IPS-20b (cell line): Measurements from ENCODE around the gene TRIM61.
"Not testable (repeated sequence)": the region's sequence is repeated elsewhere in the genome, so short reads cannot be mapped to it uniquely, and the experiment has no call there.

Experiments
- H3K27ac ChIP-seq: one replicate; pipeline ENCODE4 v1.5.1; 2013; ENCODE audit warnings: low read length
- H3K27me3 ChIP-seq: 2 replicates; pipeline ENCODE4 v1.6.1; 2013; ENCODE audit warnings: mild to moderate bottlenecking, low read length, inconsistent platforms; ENCODE audit not compliant: insufficient read depth
- H3K36me3 ChIP-seq: 2 replicates; pipeline ENCODE4 v1.6.1; 2013; ENCODE audit warnings: low read depth, mild to moderate bottlenecking, inconsistent platforms, low read length, moderate library complexity; ENCODE audit not compliant: insufficient read depth
- H3K4me1 ChIP-seq: 2 replicates; pipeline ENCODE4 v1.6.1; 2013; ENCODE audit warnings: mild to moderate bottlenecking, control low read depth, inconsistent platforms, low read length, moderate library complexity; ENCODE audit not compliant: insufficient read depth
- H3K4me3 ChIP-seq: 2 replicates; pipeline ENCODE4 v1.5.1; 2013; ENCODE audit warnings: mild to moderate bottlenecking, low read length, inconsistent platforms
- H3K9ac ChIP-seq: 2 replicates; pipeline ENCODE4 v1.6.1; 2013; ENCODE audit warnings: low read depth, mild to moderate bottlenecking, inconsistent platforms, low read length, moderate library complexity
- H3K9me3 ChIP-seq: 2 replicates; pipeline ENCODE4 v1.6.1; 2013; ENCODE audit warnings: mild to moderate bottlenecking, low read depth, low read length, inconsistent platforms; ENCODE audit not compliant: insufficient read depth

The TRIM61 gene

GRCh38 chr4:164977243-164978164 is at the start of gene TRIM61:
TRIM61 (minus strand) TSS chr4:164977657; CDS start chr4:164970002, 7,655 bp downstream.
- Histone ChIP-seq H3K27ac (no peak within 1 kb of the TSS), H3K27me3 (no peaks in the 10 kb centered on the region), H3K9ac (no peak within 1 kb of the TSS), H3K9me3 (no peaks in the 10 kb centered on the region), H3K4me3 (no peak within 1 kb of the TSS), H3K4me1 (no peaks in the 10 kb centered on the region), H3K36me3 (no peaks in the 10 kb centered on the region)

DNA sequence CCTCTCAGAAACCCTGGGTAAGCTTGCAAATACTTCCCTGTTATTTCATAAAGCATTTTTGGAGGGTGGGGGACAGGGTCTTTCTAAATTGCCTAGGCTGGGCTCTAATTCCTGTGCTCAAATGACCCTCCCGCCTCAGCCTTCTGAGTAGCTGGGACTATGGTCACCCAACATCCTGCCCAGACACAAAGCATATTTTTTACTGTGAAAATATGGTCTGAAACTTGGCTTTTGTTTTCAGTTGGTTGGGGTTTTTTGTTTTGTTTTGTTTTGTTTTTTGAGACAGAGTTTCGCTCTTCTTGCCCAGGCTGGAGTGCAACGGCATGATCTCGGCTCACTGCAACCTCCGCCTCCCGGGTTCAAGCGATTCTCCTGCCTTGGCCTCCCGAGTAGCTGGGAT is 48.3 kb upstream of the TRIM61 start:
- H3K27me3 ChIP-seq, H3K27ac ChIP-seq, H3K4me3 ChIP-seq, H3K36me3 ChIP-seq, H3K9me3 ChIP-seq, H3K9ac ChIP-seq, H3K4me1 ChIP-seq: not testable (repeated sequence)

GRCh38 chr4:165019995-165020394 is 42.5 kb upstream of the TRIM61 start:
- not testable (repeated sequence) for H3K9me3 ChIP-seq, H3K27me3 ChIP-seq, H3K4me1 ChIP-seq, H3K9ac ChIP-seq, H3K4me3 ChIP-seq, H3K27ac ChIP-seq, H3K36me3 ChIP-seq

- H3K27me3 ChIP-seq = no peaks in the 10 kb centered on the region
- no peak overlapping the region for H3K9ac ChIP-seq
- H3K27ac ChIP-seq = no peak overlapping the region
- no peaks in the 10 kb centered on the region for H3K9me3 ChIP-seq
- no peaks in the 10 kb centered on the region for H3K4me1 ChIP-seq
- no peaks in the 10 kb centered on the region for H3K36me3 ChIP-seq
- no peak overlapping the region for H3K4me3 ChIP-seq
Observed at GRCh38 chr4:165016971-165017370, 39.5 kb upstream of the TRIM61 start.

GRCh38 chr4:165013691-165014090 is 36.2 kb upstream of the TRIM61 start:
- no peak overlapping the region for H3K27ac ChIP-seq
- no peaks in the 10 kb centered on the region for H3K4me1 ChIP-seq
- H3K9me3 ChIP-seq = no peaks in the 10 kb centered on the region
- no peaks in the 10 kb centered on the region for H3K36me3 ChIP-seq
- H3K9ac ChIP-seq = no peak overlapping the region
- H3K4me3 ChIP-seq = no peak overlapping the region
- no peaks in the 10 kb centered on the region for H3K27me3 ChIP-seq

- no peaks in the 10 kb centered on the region for H3K36me3 ChIP-seq
- no peaks in the 10 kb centered on the region for H3K27me3 ChIP-seq
- no peak overlapping the region for H3K4me3 ChIP-seq
- H3K4me1 ChIP-seq = no peaks in the 10 kb centered on the region
- no peak overlapping the region for H3K9ac ChIP-seq
- H3K27ac ChIP-seq = no peak overlapping the region
- H3K9me3 ChIP-seq = no peaks in the 10 kb centered on the region
Observed at GRCh38 chr4:165011403-165011802, 33.9 kb upstream of the TRIM61 start.

- no peak overlapping the region for H3K4me3 ChIP-seq
- no peaks in the 10 kb centered on the region for H3K36me3 ChIP-seq
- no peaks in the 10 kb centered on the region for H3K4me1 ChIP-seq
Observed at GRCh38 chr4:165010991-165011390, 33.5 kb upstream of the TRIM61 start.

GRCh38 chr4:165010487-165010886 is 33.0 kb upstream of the TRIM61 start:
- Histone ChIP-seq H3K36me3 (no peaks in the 10 kb centered on the region), H3K9me3 (no peaks in the 10 kb centered on the region), H3K4me3 (no peak overlapping the region), H3K27me3 (no peaks in the 10 kb centered on the region), H3K27ac (no peak overlapping the region), H3K9ac (no peak overlapping the region), H3K4me1 (no peaks in the 10 kb centered on the region)

More at GRCh38 chr4:165010991-165011390, 33.5 kb upstream of the TRIM61 start:
- no peak overlapping the region for H3K9ac ChIP-seq
- H3K9me3 ChIP-seq = no peaks in the 10 kb centered on the region
- H3K27ac ChIP-seq = no peak overlapping the region
- no peaks in the 10 kb centered on the region for H3K27me3 ChIP-seq

GRCh38 chr4:165009493-165010227 is 32.2 kb upstream of the TRIM61 start:
- H3K27ac ChIP-seq = no peak overlapping the region
- no peak overlapping the region for H3K4me3 ChIP-seq
- H3K36me3 ChIP-seq = no peaks in the 10 kb centered on the region
- no peaks in the 10 kb centered on the region for H3K9me3 ChIP-seq
- no peaks in the 10 kb centered on the region for H3K27me3 ChIP-seq
- H3K4me1 ChIP-seq = no peaks in the 10 kb centered on the region
- no peak overlapping the region for H3K9ac ChIP-seq

- Histone ChIP-seq H3K4me3 (no peak overlapping the region), H3K27ac (no peak overlapping the region), H3K4me1 (no peaks in the 10 kb centered on the region), H3K36me3 (no peaks in the 10 kb centered on the region), H3K27me3 (no peaks in the 10 kb centered on the region), H3K9me3 (no peaks in the 10 kb centered on the region), H3K9ac (no peak overlapping the region)
Observed at GRCh38 chr4:165006886-165007285, 29.4 kb upstream of the TRIM61 start.

DNA sequence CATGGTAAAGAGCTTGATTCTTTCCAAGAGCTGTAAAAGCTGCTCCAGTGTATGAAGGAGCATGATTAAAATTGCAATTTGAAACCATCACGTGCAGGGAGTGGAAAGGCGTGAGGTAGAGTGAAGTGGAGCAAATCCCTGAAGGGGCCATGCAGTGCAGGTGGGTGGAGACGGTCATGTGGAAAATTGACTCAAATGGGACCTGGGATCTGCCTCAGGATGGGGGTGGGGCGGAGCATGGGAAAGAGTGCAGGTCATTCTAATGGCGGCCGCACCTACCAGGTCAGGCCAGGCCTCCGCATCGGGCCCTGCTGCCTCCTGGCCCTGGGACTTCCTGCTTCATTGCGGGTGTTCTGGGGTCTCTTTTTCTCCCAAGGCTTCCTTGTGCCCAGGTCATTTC is 29.0 kb upstream of the TRIM61 start:
- Histone ChIP-seq H3K4me1 (no peaks in the 10 kb centered on the region), H3K9me3 (no peaks in the 10 kb centered on the region), H3K27ac (no peak overlapping the region), H3K27me3 (no peaks in the 10 kb centered on the region), H3K4me3 (no peak overlapping the region), H3K9ac (no peak overlapping the region), H3K36me3 (no peaks in the 10 kb centered on the region)
